ENCODE results near the gene TUFM.

DNA sequence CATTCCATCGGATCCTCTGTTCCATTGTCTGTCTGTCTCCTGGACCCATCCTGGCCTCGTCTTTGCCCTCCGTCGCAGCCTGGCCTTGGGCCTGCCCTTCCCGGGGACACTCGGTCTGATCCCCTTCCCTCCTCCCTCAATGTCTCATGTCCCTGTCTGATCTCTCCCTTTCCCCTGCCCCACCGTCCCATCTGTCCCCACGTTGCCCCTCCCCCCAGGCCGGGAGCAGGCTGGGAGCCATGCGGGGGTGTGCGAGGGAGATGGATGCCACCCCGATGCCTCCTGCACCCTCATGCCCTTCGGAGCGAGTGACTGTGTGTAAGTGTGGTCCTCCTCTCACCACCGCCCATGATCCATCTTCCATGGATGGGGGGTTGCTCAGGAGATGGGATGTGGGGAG lies 26.8 kb upstream of the TUFM start:
- TF ChIP-seq, protein P1, sequence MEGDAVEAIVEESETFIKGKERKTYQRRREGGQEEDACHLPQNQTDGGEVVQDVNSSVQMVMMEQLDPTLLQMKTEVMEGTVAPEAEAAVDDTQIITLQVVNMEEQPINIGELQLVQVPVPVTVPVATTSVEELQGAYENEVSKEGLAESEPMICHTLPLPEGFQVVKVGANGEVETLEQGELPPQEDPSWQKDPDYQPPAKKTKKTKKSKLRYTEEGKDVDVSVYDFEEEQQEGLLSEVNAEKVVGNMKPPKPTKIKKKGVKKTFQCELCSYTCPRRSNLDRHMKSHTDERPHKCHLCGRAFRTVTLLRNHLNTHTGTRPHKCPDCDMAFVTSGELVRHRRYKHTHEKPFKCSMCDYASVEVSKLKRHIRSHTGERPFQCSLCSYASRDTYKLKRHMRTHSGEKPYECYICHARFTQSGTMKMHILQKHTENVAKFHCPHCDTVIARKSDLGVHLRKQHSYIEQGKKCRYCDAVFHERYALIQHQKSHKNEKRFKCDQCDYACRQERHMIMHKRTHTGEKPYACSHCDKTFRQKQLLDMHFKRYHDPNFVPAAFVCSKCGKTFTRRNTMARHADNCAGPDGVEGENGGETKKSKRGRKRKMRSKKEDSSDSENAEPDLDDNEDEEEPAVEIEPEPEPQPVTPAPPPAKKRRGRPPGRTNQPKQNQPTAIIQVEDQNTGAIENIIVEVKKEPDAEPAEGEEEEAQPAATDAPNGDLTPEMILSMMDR (IDR thresholded peaks at IDR 0.05): no peak
- TF ChIP-seq POLR2AphosphoS5 (IDR thresholded peaks at IDR 0.05) (no peak), POLR2A (IDR thresholded peaks at IDR 0.05; ENCODE audit: low read depth) (no peak)

Data from esophagus muscularis mucosa (tissue), 3 donors.